Mucosa of descending colon (tissue), 3 donors: ENCODE results near the gene C8G. TPM values are rescaled to one million over a fixed set of nuclear protein-coding genes. Genes with fewer than 3 reads are reported as not detected.
A peak's percentile ranks its signal among the peaks of the same experiment; 100 is the strongest.

Source experiments
- ATAC-seq: fragments of 200-7000 bp; cut with Tn5 transposase; one replicate; pipeline ENCODE4 v1.9.1; 2020; ENCODE audit warnings: mild to moderate bottlenecking, moderate library complexity
- DNase-seq, 3 donors: peaks; one replicate each; pipeline ENCODE4 v3.0.0-alpha.2; 2020
- H3K36me3 ChIP-seq: fragments of 200-600 bp; one replicate; pipeline ENCODE4 v1.8.0; 2021; ENCODE audit warnings: low read depth, mild to moderate bottlenecking
- H3K4me1 ChIP-seq: fragments of 200-600 bp; one replicate; pipeline ENCODE4 v1.8.0; 2021; ENCODE audit warnings: low read depth, mild to moderate bottlenecking
- H3K4me3 ChIP-seq: fragments of 200-600 bp; one replicate; pipeline ENCODE4 v1.8.0; 2021; ENCODE audit warnings: mild to moderate bottlenecking
- H3K9me3 ChIP-seq: fragments of 200-600 bp; one replicate; pipeline ENCODE4 v1.8.0; 2021; ENCODE audit warnings: mild to moderate bottlenecking
- CTCF ChIP-seq: fragments of 200-600 bp; IDR thresholded peaks from one replicate; pipeline ENCODE4 v1.8.0; 2022; ENCODE audit warnings: antibody characterized with exemption, mild to moderate bottlenecking
- intact Hi-C, 2 donors: fragments of 100-400 bp; cut with DNase I in 1 of 2; cut with micrococcal nuclease in 1 of 2; formaldehyde crosslinking; loops; one replicate each; pipeline versions ENCODE4 v1.11.0 to v1.11.1; 2022; cut with DNase I, micrococcal nuclease
- total RNA-seq, 3 donors: library from RNA; stranded (reverse); fragmentation: NEBNext Ultra II Directional in 2 of 3; extraction: Animal tissue kit (Norgen Biotek cat#: 25700) in 2 of 3; gene quantifications; one replicate each; pipeline versions ENCODE4 v1.2.1 to v1.2.4, GENCODE V29; 2021 to 2023
- donor health status: DM: no; HTN: no; CAD: no; lungs with moderate emphysema.
- donor health status: DM: no; HTN: no; CAD: no.
- donor health status: DM: no; HTN: yes; CAD: no.

C8G gene
- total RNA-seq, 3 donors from 2014 or later, result 3.2 to 15.4 (median 10.4) TPM

GRCh38 chr9:136955202-136955942, 10.3 kb downstream of the C8G start:
- no peaks in the 10 kb centered on the region for H3K9me3 ChIP-seq
- H3K4me3 ChIP-seq, result no peak overlapping the region
- no peak for TF ChIP-seq CTCF
- peaks cover 14% of the 10 kb centered on the region for H3K4me1 ChIP-seq
- ATAC-seq, result no peak
- no peaks in the 10 kb centered on the region for H3K36me3 ChIP-seq
- DNase-seq, result peak in 2 of 3 donors; percentile 14 to 40
- intact Hi-C loops, result no loop called here

GRCh38 chr9:136955943-136956335, 10.9 kb downstream of the C8G start:
- DNase-seq, result peak in 2 of 3 donors; percentile 22 to 37
- Histone ChIP-seq H3K4me1 (peaks cover 9% of the 10 kb centered on the region), H3K36me3 (no peaks in the 10 kb centered on the region), H3K9me3 (no peaks in the 10 kb centered on the region), H3K4me3 (no peak overlapping the region)
- intact Hi-C loops, result no loop called here
- TF ChIP-seq CTCF, result no peak
- ATAC-seq, result no peak

- Histone ChIP-seq H3K36me3 (no peaks in the 10 kb centered on the region), H3K9me3 (no peaks in the 10 kb centered on the region), H3K4me1 (peaks cover 8% of the 10 kb centered on the region), H3K4me3 (no peak overlapping the region)
- ATAC-seq, result no peak
- no peak for DNase-seq
- no peak for TF ChIP-seq CTCF
- intact Hi-C loops, result no loop called here
Observed at GRCh38 chr9:136956604-136957003, 11.6 kb downstream of the C8G start.

- intact Hi-C loops, result no loop called here
- no peaks in the 10 kb centered on the region for H3K9me3 ChIP-seq
- DNase-seq (no peak), ATAC-seq (no peak)
- H3K4me1 ChIP-seq, result no peaks in the 10 kb centered on the region
- no peak for TF ChIP-seq CTCF
- H3K36me3 ChIP-seq, result no peaks in the 10 kb centered on the region
- no peak overlapping the region for H3K4me3 ChIP-seq
Observed at GRCh38 chr9:136957461-136957860, 12.4 kb downstream of the C8G start.

GRCh38 chr9:136957901-136958300, 12.9 kb downstream of the C8G start:
- ATAC-seq (no peak), DNase-seq (no peak)
- no peak for TF ChIP-seq CTCF
- Histone ChIP-seq H3K4me3 (no peak overlapping the region), H3K4me1 (no peaks in the 10 kb centered on the region), H3K36me3 (no peaks in the 10 kb centered on the region), H3K9me3 (no peaks in the 10 kb centered on the region)
- intact Hi-C loops, result no loop called here
